ENCODE data around the gene GLIS1.

GRCh38 chr1:53754484-53755312 lies 15.7 kb upstream of the GLIS1 start:
- TF ChIP-seq CTCF (conservative IDR thresholded peaks at IDR 0.05; ENCODE audit: low read depth, low read length) (peak; percentile 91), EZH2phosphoT487 (IDR thresholded peaks at IDR 0.05; ENCODE audit: borderline replicate concordance, low read length) (no peak), EZH2 (IDR thresholded peaks at IDR 0.05; ENCODE audit: low read length, unreplicated experiment) (no peak)
